ENCODE measurements around the gene LSM2. TPM values are rescaled to one million over a fixed set of nuclear protein-coding genes. Genes with fewer than 3 reads are reported as not detected.

LSM2 gene
- total and polyA plus RNA-seq, 8 donors: 6.7 to 55.8 (median 34.5) TPM; not detected in 1

DNA sequence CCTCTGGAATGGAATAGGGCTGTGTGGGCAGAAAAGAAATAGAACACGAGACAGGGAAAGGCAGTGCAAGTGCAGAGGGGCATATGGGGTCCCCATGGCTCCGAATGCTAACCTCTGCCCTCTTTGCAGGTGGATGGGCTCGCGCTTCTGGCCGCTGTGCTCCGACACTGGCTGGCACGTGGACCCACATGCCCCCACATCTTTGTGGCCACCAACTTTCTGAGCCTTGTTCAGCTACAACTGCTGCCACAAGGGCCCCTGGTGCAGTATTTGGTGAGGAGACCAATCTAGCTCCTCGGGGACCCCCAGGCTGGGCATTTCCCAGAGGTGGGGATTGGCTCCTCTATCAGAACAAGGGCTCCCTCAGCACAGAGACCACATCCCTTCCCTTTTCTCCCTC lies 45.4 kb downstream of the LSM2 start:
- Histone ChIP-seq H3K27me3 (peaks cover 0 to 6% (median 0%) of the 10 kb centered on the region in 3 donors), H3K27ac (no peak overlapping the region), H3K9me3 (no peaks in the 10 kb centered on the region), H3K4me1 (peaks cover 0 to 7% (median 1%) of the 10 kb centered on the region in 4 donors), H3K4me3 (no peak overlapping the region), H3K36me3 (peaks cover 0 to 25% (median 7%) of the 10 kb centered on the region in 4 donors)
- intact Hi-C loops (cut with DNase I; ENCODE audit: low total_unique reads): loop anchor here (10.0 kb wide), 1 partner anchor 77 kb away; the partner anchor contains the start of gene LY6G5C
- WGBS, 5 donors: 90 to 98% (median 97%) methylated on average over 8 of the region's 8 CpGs
- DNase-seq: no peak
- TF ChIP-seq, protein P1, sequence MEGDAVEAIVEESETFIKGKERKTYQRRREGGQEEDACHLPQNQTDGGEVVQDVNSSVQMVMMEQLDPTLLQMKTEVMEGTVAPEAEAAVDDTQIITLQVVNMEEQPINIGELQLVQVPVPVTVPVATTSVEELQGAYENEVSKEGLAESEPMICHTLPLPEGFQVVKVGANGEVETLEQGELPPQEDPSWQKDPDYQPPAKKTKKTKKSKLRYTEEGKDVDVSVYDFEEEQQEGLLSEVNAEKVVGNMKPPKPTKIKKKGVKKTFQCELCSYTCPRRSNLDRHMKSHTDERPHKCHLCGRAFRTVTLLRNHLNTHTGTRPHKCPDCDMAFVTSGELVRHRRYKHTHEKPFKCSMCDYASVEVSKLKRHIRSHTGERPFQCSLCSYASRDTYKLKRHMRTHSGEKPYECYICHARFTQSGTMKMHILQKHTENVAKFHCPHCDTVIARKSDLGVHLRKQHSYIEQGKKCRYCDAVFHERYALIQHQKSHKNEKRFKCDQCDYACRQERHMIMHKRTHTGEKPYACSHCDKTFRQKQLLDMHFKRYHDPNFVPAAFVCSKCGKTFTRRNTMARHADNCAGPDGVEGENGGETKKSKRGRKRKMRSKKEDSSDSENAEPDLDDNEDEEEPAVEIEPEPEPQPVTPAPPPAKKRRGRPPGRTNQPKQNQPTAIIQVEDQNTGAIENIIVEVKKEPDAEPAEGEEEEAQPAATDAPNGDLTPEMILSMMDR (IDR thresholded peaks at IDR 0.05): no peak
- TF ChIP-seq POLR2A (IDR thresholded peaks at IDR 0.05) (no peak), POLR2AphosphoS5 (IDR thresholded peaks at IDR 0.05) (no peak)

GRCh38 chr6:31760790-31761189 lies 46.0 kb downstream of the LSM2 start:
- peaks cover 0 to 25% (median 7%) of the 10 kb centered on the region in 4 donors for H3K36me3 ChIP-seq
- intact Hi-C loops (cut with DNase I; ENCODE audit: low total_unique reads): loop anchor here (10.0 kb wide), 1 partner anchor 76 kb away; the partner anchor contains the start of gene LY6G5C
- no peaks in the 10 kb centered on the region for H3K9me3 ChIP-seq
- no peaks in the 10 kb centered on the region for H3K27me3 ChIP-seq
- WGBS, 5 donors: 78 to 88% (median 85%) methylated on average over 5 of the region's 5 CpGs
- peaks cover 0 to under 1% (median 0%) of the 10 kb centered on the region in 4 donors for H3K4me1 ChIP-seq
- no peak overlapping the region for H3K4me3 ChIP-seq
- DNase-seq: no peak
- no peak overlapping the region for H3K27ac ChIP-seq
- no peak for TF ChIP-seq POLR2AphosphoS5 (IDR thresholded peaks at IDR 0.05)
- no peak for TF ChIP-seq EP300 (IDR thresholded peaks at IDR 0.05)
- TF ChIP-seq, protein P1 (IDR thresholded peaks at IDR 0.05): no peak
- TF ChIP-seq POLR2A (IDR thresholded peaks at IDR 0.05): no peak

- no peak for DNase-seq
- intact Hi-C loops (cut with DNase I; ENCODE audit: low total_unique reads): no loop called here
- no peak overlapping the region for H3K27ac ChIP-seq
- H3K36me3 ChIP-seq: peaks cover 0 to 25% (median 7%) of the 10 kb centered on the region in 4 donors
- H3K27me3 ChIP-seq: no peaks in the 10 kb centered on the region
- H3K9me3 ChIP-seq: no peaks in the 10 kb centered on the region
- no peak overlapping the region for H3K4me3 ChIP-seq
- no peak for TF ChIP-seq POLR2AphosphoS5 (IDR thresholded peaks at IDR 0.05)
- TF ChIP-seq EP300 (IDR thresholded peaks at IDR 0.05): no peak
- TF ChIP-seq POLR2A (IDR thresholded peaks at IDR 0.05): no peak
- TF ChIP-seq, protein P1 (IDR thresholded peaks at IDR 0.05): no peak
- no peaks in the 10 kb centered on the region for H3K4me1 ChIP-seq
- WGBS, 5 donors: 93 to 100% (median 97%) methylated on average over 2 of the region's 2 CpGs
These were observed 48.5 kb downstream of the LSM2 start for GRCh38 chr6:31758281-31758680.

GRCh38 chr6:31752739-31753319 lies 53.9 kb downstream of the LSM2 start:
- WGBS, 5 donors: 59 to 68% (median 64%) methylated on average over 8 of the region's 8 CpGs
- TF ChIP-seq POLR2A (IDR thresholded peaks at IDR 0.05) (no peak), POLR2AphosphoS5 (IDR thresholded peaks at IDR 0.05) (no peak)
- TF ChIP-seq, protein P1 (IDR thresholded peaks at IDR 0.05): no peak
- DNase-seq: no peak
- Histone ChIP-seq H3K4me3 (no peak overlapping the region), H3K4me1 (no peaks in the 10 kb centered on the region), H3K27me3 (no peaks in the 10 kb centered on the region), H3K27ac (no peak overlapping the region), H3K9me3 (no peaks in the 10 kb centered on the region), H3K36me3 (no peaks in the 10 kb centered on the region)
- intact Hi-C loops (cut with DNase I; ENCODE audit: low total_unique reads): no loop called here
